ENCODE results near the gene HCRTR1. TPM values are rescaled to one million over a fixed set of nuclear protein-coding genes. Genes with fewer than 3 reads are reported as not detected.

Gene HCRTR1
- total RNA-seq, 1 experiment from 2014 or later: not detected

Other genes with a start within 250 kb of the HCRTR1 start
- gene FABP3, start 244.6 kb upstream of the HCRTR1 start, total RNA-seq (2014; rRNA removed; shearing (Covaris generic); ENCODE audit: low replicate concordance): 18.5 and 72.0 TPM in 2 replicates
- gene SERINC2, start 204.5 kb upstream of the HCRTR1 start, total RNA-seq (2014; rRNA removed; shearing (Covaris generic); ENCODE audit: low replicate concordance): 25.8 and 32.4 TPM in 2 replicates
- 1.1 TPM in 1 of 2 replicates, not detected in the other for gene TINAGL1, start 41.2 kb upstream of the HCRTR1 start, total RNA-seq (2014; rRNA removed; shearing (Covaris generic); ENCODE audit: low replicate concordance)
- 42.5 and 96.9 TPM in 2 replicates for gene PEF1, start 27.2 kb downstream of the HCRTR1 start, total RNA-seq (2014; rRNA removed; shearing (Covaris generic); ENCODE audit: low replicate concordance)
- 156 and 192 TPM in 2 replicates for gene COL16A1, start 86.3 kb downstream of the HCRTR1 start, total RNA-seq (2014; rRNA removed; shearing (Covaris generic); ENCODE audit: low replicate concordance)
- 3.4 and 8.5 TPM in 2 replicates for gene ADGRB2, start 146.7 kb downstream of the HCRTR1 start, total RNA-seq (2014; rRNA removed; shearing (Covaris generic); ENCODE audit: low replicate concordance)
- gene SPOCD1, start 198.3 kb downstream of the HCRTR1 start, total RNA-seq (2014; rRNA removed; shearing (Covaris generic); ENCODE audit: low replicate concordance): 27.6 and 32.3 TPM in 2 replicates